ENCODE data around the gene KIAA1191.
"Not testable (repeated sequence)": the region's sequence is repeated elsewhere in the genome, so short reads cannot be mapped to it uniquely, and the experiment has no call there.

KIAA1191 gene

GRCh38 chr5:176317534-176318374 lies 43.8 kb downstream of the KIAA1191 start:
- no peak for DNase-seq (ENCODE audit: low read depth)

GRCh38 chr5:176305356-176305755 lies 56.2 kb downstream of the KIAA1191 start:
- not testable (repeated sequence) for DNase-seq (ENCODE audit: low read depth)
